HepG2 (cell line): ENCODE data around the gene MOV10L1. TPM values are rescaled to one million over a fixed set of nuclear protein-coding genes. Genes with fewer than 3 reads are reported as not detected.

Source experiments
- ATAC-seq: fragments of 200-7000 bp; cut with Tn5 transposase; 3 replicates; pipeline ENCODE4 v1.9.1; 2020; ENCODE audit warnings: mild to moderate bottlenecking, moderate library complexity
- BruUV-seq: library from RNA; stranded (reverse); fragments of 400-500 nt; replicated peaks from 2 replicates; lab custom pipeline; 2021; lab: Mats Ljungman, UMichigan
- CTCF ChIA-PET: fragments of 300-600 bp; formaldehyde crosslinking; extraction: SDS; loops from one replicate; lab custom pipeline; 2021; ENCODE audit warnings: low total read pairs, inconsistent platforms, low intra/inter-chr PET ratio; lab: Yijun Ruan, JAX
- POLR2A ChIA-PET: fragments of 350-600 bp; sonication (Branson Sonifier 250); formaldehyde crosslinking; loops from one replicate; lab custom pipeline; 2020; ENCODE audit warnings: antibody characterized with exemption, inconsistent platforms; lab: Yijun Ruan, JAX
- DNase-seq: peaks from one replicate; pipeline ENCODE4 v3.0.0-alpha.2; 2015; ENCODE audit warnings: low spot score
- FAIRE-seq: peaks from 3 replicates; lab custom pipeline; 2011; peaks lifted over from hg19 to GRCh38; lab: Jason Lieb, UNC
- H2AFZ ChIP-seq: one replicate; pipeline ENCODE4 v1.6.1; 2011; ENCODE audit warnings: low read length, inconsistent platforms
- H3K27ac ChIP-seq: fragments of 300-600 bp; 3 replicates; pipeline ENCODE4 v1.8.0; 2011; ENCODE audit warnings: mixed run types, mild to moderate bottlenecking, mixed read lengths, low read length, inconsistent platforms; ENCODE audit not compliant: insufficient read depth; ENCODE audit errors: extremely low read length
- H3K27me3 ChIP-seq, 2 experiments: fragments of 200-600 bp in 1 of 2; 2 replicates in 1 of 2; 3 replicates in 1 of 2; pipeline versions ENCODE4 v1.6.0 to v1.8.0; 2011; ENCODE audit warnings: low read length in 2 of 2, mild to moderate bottlenecking in 2 of 2, moderate library complexity in 2 of 2, inconsistent platforms in 1 of 2; ENCODE audit not compliant: insufficient read depth in 2 of 2, control insufficient read depth in 1 of 2
- H3K36me3 ChIP-seq, 2 experiments: fragments of 200-600 bp in 1 of 2; replicated peaks in 1 of 2; 2 replicates in 1 of 2; 3 replicates in 1 of 2; pipeline versions ENCODE4 v1.5.1 to v1.8.0; 2011; ENCODE audit warnings: low read length in 2 of 2, inconsistent platforms in 1 of 2; ENCODE audit not compliant: insufficient read depth in 2 of 2, control insufficient read depth in 1 of 2
- H3K4me1 ChIP-seq: 2 replicates; pipeline ENCODE4 v1.5.1; 2012; ENCODE audit warnings: low read length, inconsistent platforms; ENCODE audit not compliant: insufficient read depth
- H3K4me2 ChIP-seq: 2 replicates; pipeline ENCODE4 v1.6.0; 2011; ENCODE audit warnings: low read depth, low read length, inconsistent platforms
- H3K4me3 ChIP-seq, 3 experiments: fragments of 200-600 bp in 1 of 3; sonication (generic), shearing (Covaris generic) in 1 of 3; replicated peaks in 1 of 3; 2 replicates each; pipeline ENCODE4 v1.5.1; 2011 to 2016; ENCODE audit warnings: low read length in 3 of 3, inconsistent platforms in 2 of 3, low read depth in 2 of 3, mild to moderate bottlenecking in 2 of 3, control low read depth in 1 of 3, mixed read lengths in 1 of 3; ENCODE audit not compliant: insufficient read depth in 1 of 3
- H3K79me2 ChIP-seq: one replicate; pipeline ENCODE4 v1.6.1; 2011; ENCODE audit warnings: low read length, inconsistent platforms; ENCODE audit not compliant: insufficient read depth
- H3K9ac ChIP-seq: 2 replicates; pipeline ENCODE4 v1.6.0; 2011; ENCODE audit warnings: mild to moderate bottlenecking, low read depth, low read length, inconsistent platforms; ENCODE audit not compliant: insufficient read depth
- H3K9me3 ChIP-seq: 2 replicates; pipeline ENCODE4 v1.5.1; 2012; ENCODE audit warnings: mild to moderate bottlenecking, low read length
- H4K20me1 ChIP-seq: 2 replicates; pipeline ENCODE4 v1.6.0; 2011; ENCODE audit warnings: inconsistent platforms, mild to moderate bottlenecking, low read length, moderate library complexity; ENCODE audit not compliant: insufficient read depth
- HOXA3 ChIP-seq: sonication (generic); formaldehyde crosslinking; IDR thresholded peaks from 2 replicates; pipeline ENCODE4 v1.5.0; 2020; ENCODE audit warnings: missing genetic modification reagents
- HOXD1 ChIP-seq: sonication (generic); formaldehyde crosslinking; IDR thresholded peaks from 2 replicates; pipeline ENCODE4 v1.5.0; 2020; ENCODE audit warnings: missing genetic modification reagents
- KDM6A ChIP-seq: IDR thresholded peaks from 2 replicates; pipeline ENCODE4 v1.6.1; 2016; ENCODE audit warnings: low read depth
- MTF2 ChIP-seq: sonication (generic); formaldehyde crosslinking; IDR thresholded peaks from 2 replicates; pipeline ENCODE4 v1.5.0; 2020; ENCODE audit warnings: missing genetic modification reagents, borderline replicate concordance
- MYC ChIP-seq: sonication (generic); formaldehyde crosslinking; IDR thresholded peaks from 2 replicates; pipeline ENCODE4 v1.9.0; 2021; ENCODE audit warnings: missing genetic modification reagents, borderline replicate concordance
- NR0B2 ChIP-seq: sonication (generic); formaldehyde crosslinking; IDR thresholded peaks from 2 replicates; pipeline ENCODE4 v1.4.0; 2020; ENCODE audit warnings: mild to moderate bottlenecking, missing genetic modification reagents
- NR2C2 ChIP-seq: sonication (generic); formaldehyde crosslinking; IDR thresholded peaks from 2 replicates; pipeline ENCODE4 v1.4.0; 2020; ENCODE audit warnings: missing genetic modification reagents, mild to moderate bottlenecking, moderate library complexity, borderline replicate concordance
- RNF2 ChIP-seq: fragments of 450-650 bp; conservative IDR thresholded peaks from 2 replicates; pipeline ENCODE4 v1.6.1; 2016; ENCODE audit warnings: low read depth
- SALL1 ChIP-seq: sonication (generic); formaldehyde crosslinking; IDR thresholded peaks from 2 replicates; pipeline ENCODE4 v1.8.0; 2022; ENCODE audit warnings: mild to moderate bottlenecking, missing genetic modification reagents
- ZBTB7A ChIP-seq: sonication (generic); formaldehyde crosslinking; IDR thresholded peaks from 2 replicates; pipeline ENCODE4 v1.8.0; 2022; ENCODE audit warnings: mild to moderate bottlenecking, missing genetic modification reagents
- ZFP41 ChIP-seq: sonication (generic); formaldehyde crosslinking; IDR thresholded peaks from 2 replicates; pipeline ENCODE4 v1.4.0; 2020; ENCODE audit warnings: mild to moderate bottlenecking, missing genetic modification reagents, borderline replicate concordance
- ZNF292 ChIP-seq: sonication (generic); formaldehyde crosslinking; IDR thresholded peaks from 2 replicates; pipeline ENCODE4 v1.8.1; 2022; ENCODE audit warnings: mild to moderate bottlenecking, low read depth, missing genetic modification reagents, borderline replicate concordance
- WGBS: methylation state at CpG from one replicate; pipeline ENCODE4 v1.1.6; 2017; ENCODE audit warnings: low lambda C conversion rate; 5-methylcytosine and 5-hydroxymethylcytosine counted together
- in situ Hi-C: cut with HindIII; loops from 2 replicates; pipeline ENCODE4 v1.10.0; 2017; ENCODE audit warnings: low pct_unique_long_range_greater_than_20kb; ENCODE audit not compliant: extremely low pct_ligation_motif_present
- intact Hi-C: fragments of 100-400 bp; cut with micrococcal nuclease; formaldehyde crosslinking; loops from one replicate; pipeline ENCODE4 v1.10.0; 2022; ENCODE audit not compliant: unreplicated experiment
- polyA plus RNA-seq, 8 experiments: library from polyadenylated mRNA; depleted of rRNA in 3 of 8; stranded (reverse) in 7 of 8; unstranded in 1 of 8; fragments of >200 nt; fragmentation: Illumina TruSeq in 4 of 8; extraction: Trizol in 4 of 8; gene quantifications; 2 replicates each; pipeline versions ENCODE4 v1.2.1 to v1.2.3, GENCODE V29; 2011 to 2016; ENCODE audit warnings: low read depth in 4 of 8, missing spikeins in 1 of 8, mixed read lengths in 1 of 8; ENCODE audit not compliant: insufficient read depth in 1 of 8
- total RNA-seq, 5 experiments: library from RNA; depleted of rRNA; stranded (reverse); fragments of >200 nt; fragmentation: Illumina TruSeq; extraction: Trizol; gene quantifications; 2 replicates each; pipeline ENCODE4 v1.2.3, GENCODE V29; 2016; ENCODE audit warnings: low read depth in 1 of 5
- TF ChIP-seq, protein P1 (sequence below): sonication (generic); formaldehyde crosslinking; IDR thresholded peaks from 2 replicates; pipeline ENCODE4 v1.4.0; 2020; ENCODE audit warnings: missing genetic modification reagents
- TF ChIP-seq, protein P2 (sequence below), 2 experiments: sonication (generic) in 1 of 2; formaldehyde crosslinking in 1 of 2; IDR thresholded peaks; 2 replicates each; pipeline versions ENCODE4 v1.6.1 to v1.9.0; 2014 to 2022; ENCODE audit warnings: antibody characterized with exemption in 1 of 2, borderline replicate concordance in 1 of 2, inconsistent platforms in 1 of 2, low read depth in 1 of 2, missing genetic modification reagents in 1 of 2
- TF ChIP-seq, protein P3 (sequence below): IDR thresholded peaks from 2 replicates; pipeline ENCODE4 v1.6.1; 2012; ENCODE audit warnings: inconsistent platforms

MOV10L1 gene
- total and polyA plus RNA-seq, 2 of the 13 experiments (the other 11 are each of a cell fraction or from before 2014, with no cell fraction given) = 0.11 to 0.12 TPM

GRCh38 chr22:50144005-50144614 lies 54.3 kb downstream of the MOV10L1 start:
- H3K9me3 ChIP-seq = no peaks in the 10 kb centered on the region
- H3K79me2 ChIP-seq = no peaks in the 10 kb centered on the region
- H3K9ac ChIP-seq = no peak overlapping the region
- BruUV-seq = no TSS peak
- POLR2A ChIA-PET = no interaction called here
- WGBS = 31% methylated on average over 15 of the region's 18 CpGs
- ATAC-seq = no peak
- no peak overlapping the region for H3K27ac ChIP-seq
- H4K20me1 ChIP-seq = no peaks in the 10 kb centered on the region
- in situ Hi-C loops = no loop called here
- no peak overlapping the region; the same call in 1 of the 2 replicates for H3K4me2 ChIP-seq
- H3K4me3 ChIP-seq = peak overlapping the region in 1 of 3 experiments; percentile 9; a peak in 1 of 6 replicates
- peaks cover 96% of the 10 kb centered on the region for H3K4me1 ChIP-seq
- intact Hi-C loops = no loop called here
- no peaks in the 10 kb centered on the region for H3K36me3 ChIP-seq
- DNase-seq = no peak
- H2AFZ ChIP-seq = no peak overlapping the region
- FAIRE-seq = no peak
- CTCF ChIA-PET = no interaction called here
- H3K27me3 ChIP-seq = peaks cover 2 to 24% of the 10 kb centered on the region in 2 experiments
- TF ChIP-seq ZNF292 (CRISPR knock-in tag) (peak; percentile 73; the same call in 1 of the 2 replicates), KDM6A (CRISPR knock-in tag) (no peak), MTF2 (no peak), HOXA3 (CRISPR knock-in tag) (peak; percentile 54; the same call in 1 of the 2 replicates), HOXD1 (CRISPR knock-in tag) (0 out of 2 replicates have a peak, but pooled peaks have one; percentile 26), SALL1 (CRISPR knock-in tag) (peak; percentile 61; the same call in 1 of the 2 replicates), RNF2 (peak; percentile 71), ZFP41 (CRISPR knock-in tag) (no peak), NR2C2 (CRISPR knock-in tag) (0 out of 2 replicates have a peak, but pooled peaks have one; percentile 19), ZBTB7A (CRISPR knock-in tag) (peak; percentile 65; the same call in 1 of the 2 replicates), MYC (CRISPR knock-in tag) (peak; percentile 51; the same call in 1 of the 2 replicates), NR0B2 (CRISPR knock-in tag) (no peak)
- TF ChIP-seq, protein P1, sequence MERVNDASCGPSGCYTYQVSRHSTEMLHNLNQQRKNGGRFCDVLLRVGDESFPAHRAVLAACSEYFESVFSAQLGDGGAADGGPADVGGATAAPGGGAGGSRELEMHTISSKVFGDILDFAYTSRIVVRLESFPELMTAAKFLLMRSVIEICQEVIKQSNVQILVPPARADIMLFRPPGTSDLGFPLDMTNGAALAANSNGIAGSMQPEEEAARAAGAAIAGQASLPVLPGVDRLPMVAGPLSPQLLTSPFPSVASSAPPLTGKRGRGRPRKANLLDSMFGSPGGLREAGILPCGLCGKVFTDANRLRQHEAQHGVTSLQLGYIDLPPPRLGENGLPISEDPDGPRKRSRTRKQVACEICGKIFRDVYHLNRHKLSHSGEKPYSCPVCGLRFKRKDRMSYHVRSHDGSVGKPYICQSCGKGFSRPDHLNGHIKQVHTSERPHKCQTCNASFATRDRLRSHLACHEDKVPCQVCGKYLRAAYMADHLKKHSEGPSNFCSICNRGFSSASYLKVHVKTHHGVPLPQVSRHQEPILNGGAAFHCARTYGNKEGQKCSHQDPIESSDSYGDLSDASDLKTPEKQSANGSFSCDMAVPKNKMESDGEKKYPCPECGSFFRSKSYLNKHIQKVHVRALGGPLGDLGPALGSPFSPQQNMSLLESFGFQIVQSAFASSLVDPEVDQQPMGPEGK (CRISPR knock-in tag) = peak; percentile 98
- TF ChIP-seq, protein P2, sequence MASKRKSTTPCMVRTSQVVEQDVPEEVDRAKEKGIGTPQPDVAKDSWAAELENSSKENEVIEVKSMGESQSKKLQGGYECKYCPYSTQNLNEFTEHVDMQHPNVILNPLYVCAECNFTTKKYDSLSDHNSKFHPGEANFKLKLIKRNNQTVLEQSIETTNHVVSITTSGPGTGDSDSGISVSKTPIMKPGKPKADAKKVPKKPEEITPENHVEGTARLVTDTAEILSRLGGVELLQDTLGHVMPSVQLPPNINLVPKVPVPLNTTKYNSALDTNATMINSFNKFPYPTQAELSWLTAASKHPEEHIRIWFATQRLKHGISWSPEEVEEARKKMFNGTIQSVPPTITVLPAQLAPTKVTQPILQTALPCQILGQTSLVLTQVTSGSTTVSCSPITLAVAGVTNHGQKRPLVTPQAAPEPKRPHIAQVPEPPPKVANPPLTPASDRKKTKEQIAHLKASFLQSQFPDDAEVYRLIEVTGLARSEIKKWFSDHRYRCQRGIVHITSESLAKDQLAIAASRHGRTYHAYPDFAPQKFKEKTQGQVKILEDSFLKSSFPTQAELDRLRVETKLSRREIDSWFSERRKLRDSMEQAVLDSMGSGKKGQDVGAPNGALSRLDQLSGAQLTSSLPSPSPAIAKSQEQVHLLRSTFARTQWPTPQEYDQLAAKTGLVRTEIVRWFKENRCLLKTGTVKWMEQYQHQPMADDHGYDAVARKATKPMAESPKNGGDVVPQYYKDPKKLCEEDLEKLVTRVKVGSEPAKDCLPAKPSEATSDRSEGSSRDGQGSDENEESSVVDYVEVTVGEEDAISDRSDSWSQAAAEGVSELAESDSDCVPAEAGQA (IDR thresholded peaks at IDR 0.05; ENCODE audit: low read depth) = no peak
- TF ChIP-seq, protein P2 (CRISPR knock-in tag; IDR thresholded peaks at IDR 0.05; ENCODE audit: borderline replicate concordance) = no peak
- TF ChIP-seq, protein P3, sequence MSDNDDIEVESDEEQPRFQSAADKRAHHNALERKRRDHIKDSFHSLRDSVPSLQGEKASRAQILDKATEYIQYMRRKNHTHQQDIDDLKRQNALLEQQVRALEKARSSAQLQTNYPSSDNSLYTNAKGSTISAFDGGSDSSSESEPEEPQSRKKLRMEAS = peak; percentile 92
